ENCODE data around the gene TYW1B. TPM values are rescaled to one million over a fixed set of nuclear protein-coding genes. Genes with fewer than 3 reads are reported as not detected.
"Not testable (repeated sequence)": the region's sequence is repeated elsewhere in the genome, so short reads cannot be mapped to it uniquely, and the experiment has no call there.

The TYW1B gene
- total RNA-seq, 1 donor from 2014 or later = 2.0 TPM

- no peak overlapping the region for H2AFZ ChIP-seq (ENCODE audit: low read depth, low read length)
- H3K4me2 ChIP-seq (ENCODE audit: low read length) = no peak overlapping the region
- no peaks in the 10 kb centered on the region for H3K27me3 ChIP-seq (ENCODE audit: insufficient read depth, low read length)
- peaks cover 12% of the 10 kb centered on the region for H3K9me3 Mint-ChIP-seq (ENCODE audit: unreplicated experiment)
- no peak for FAIRE-seq
- H3K27me3 Mint-ChIP-seq (ENCODE audit: low read depth, unreplicated experiment) = no peaks in the 10 kb centered on the region
- H3K9ac ChIP-seq (ENCODE audit: low read length) = no peak overlapping the region
- H3K4me1 ChIP-seq (ENCODE audit: insufficient read depth, low read length) = no peaks in the 10 kb centered on the region
- no peaks in the 10 kb centered on the region for H3K79me2 ChIP-seq (ENCODE audit: insufficient read depth, low read length)
- H3K36me3 ChIP-seq (ENCODE audit: insufficient read depth, low read length) = no peaks in the 10 kb centered on the region
- H3K9me3 ChIP-seq (ENCODE audit: insufficient read depth, low read depth, low read length) = no peaks in the 10 kb centered on the region
- no peaks in the 10 kb centered on the region for H3K4me1 Mint-ChIP-seq (ENCODE audit: low read depth, unreplicated experiment)
- DNase-seq (ENCODE audit: low read depth) = no peak
- H3K4me3 Mint-ChIP-seq (ENCODE audit: unreplicated experiment) = no peak overlapping the region
- no peak overlapping the region for H3K27ac ChIP-seq (ENCODE audit: low read depth, low read length)
- H3K4me3 ChIP-seq (ENCODE audit: insufficient read depth, low read depth, low read length) = no peak overlapping the region
- peaks cover 12% of the 10 kb centered on the region for H3K36me3 Mint-ChIP-seq (ENCODE audit: low read depth, unreplicated experiment)
- no peaks in the 10 kb centered on the region for H4K20me1 ChIP-seq (ENCODE audit: insufficient read depth, low read length)
- TF ChIP-seq EZH2 (IDR thresholded peaks at IDR 0.05; ENCODE audit: insufficient read depth, low read length) = no peak
- no peak for TF ChIP-seq CTCF (IDR thresholded peaks at IDR 0.05; ENCODE audit: insufficient read depth, low read depth, low read length)
- no peak overlapping the region for H3K27ac Mint-ChIP-seq (ENCODE audit: unreplicated experiment)
These were observed 67.4 kb downstream of the TYW1B start for GRCh38 chr7:72760602-72761001.

DNA sequence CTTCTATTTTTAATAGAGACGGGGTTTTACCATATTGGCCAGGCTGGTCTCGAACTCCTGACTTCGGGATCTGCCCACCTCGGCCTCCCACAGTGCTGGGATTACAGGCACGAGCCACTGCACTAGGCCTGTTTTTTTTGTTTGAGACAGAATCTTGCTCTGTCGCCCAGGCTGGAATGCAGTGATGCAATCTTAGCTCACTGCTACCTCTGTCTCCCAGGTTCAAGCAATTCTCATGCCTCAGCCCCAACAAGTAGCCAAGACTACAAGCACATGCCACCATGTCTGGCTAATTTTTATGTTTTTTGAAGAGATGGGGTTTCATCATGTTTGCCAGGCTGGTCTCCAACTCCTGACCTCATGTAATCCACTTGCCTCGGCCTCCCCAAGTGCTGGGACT lies 73.7 kb downstream of the TYW1B start:
- Mint-ChIP-seq H3K9me3 (ENCODE audit: unreplicated experiment) (peaks cover 7% of the 10 kb centered on the region), H3K4me3 (ENCODE audit: unreplicated experiment) (no peak overlapping the region), H3K27ac (ENCODE audit: unreplicated experiment) (no peak overlapping the region), H3K36me3 (ENCODE audit: low read depth, unreplicated experiment) (peaks cover 13% of the 10 kb centered on the region), H3K27me3 (ENCODE audit: low read depth, unreplicated experiment) (no peaks in the 10 kb centered on the region), H3K4me1 (ENCODE audit: low read depth, unreplicated experiment) (peaks cover 7% of the 10 kb centered on the region)
- no peak overlapping the region for H2AFZ ChIP-seq (ENCODE audit: low read depth, low read length)
- no peak overlapping the region for H3K9ac ChIP-seq (ENCODE audit: low read length)
- peak; percentile 16 for DNase-seq (ENCODE audit: low read depth)
- TF ChIP-seq EZH2 (IDR thresholded peaks at IDR 0.05; ENCODE audit: insufficient read depth, low read length) = no peak
- TF ChIP-seq CTCF (IDR thresholded peaks at IDR 0.05; ENCODE audit: insufficient read depth, low read depth, low read length) = no peak
- no peak overlapping the region for H3K4me3 ChIP-seq (ENCODE audit: insufficient read depth, low read depth, low read length)
- no peaks in the 10 kb centered on the region for H3K9me3 ChIP-seq (ENCODE audit: insufficient read depth, low read depth, low read length)
- H3K27me3 ChIP-seq (ENCODE audit: insufficient read depth, low read length) = no peaks in the 10 kb centered on the region
- no peaks in the 10 kb centered on the region for H3K36me3 ChIP-seq (ENCODE audit: insufficient read depth, low read length)
- no peak for FAIRE-seq
- no peak overlapping the region for H3K27ac ChIP-seq (ENCODE audit: low read depth, low read length)
- H4K20me1 ChIP-seq (ENCODE audit: insufficient read depth, low read length) = no peaks in the 10 kb centered on the region
- H3K4me2 ChIP-seq (ENCODE audit: low read length) = no peak overlapping the region
- no peaks in the 10 kb centered on the region for H3K4me1 ChIP-seq (ENCODE audit: insufficient read depth, low read length)
- H3K79me2 ChIP-seq (ENCODE audit: insufficient read depth, low read length) = no peaks in the 10 kb centered on the region

DNA sequence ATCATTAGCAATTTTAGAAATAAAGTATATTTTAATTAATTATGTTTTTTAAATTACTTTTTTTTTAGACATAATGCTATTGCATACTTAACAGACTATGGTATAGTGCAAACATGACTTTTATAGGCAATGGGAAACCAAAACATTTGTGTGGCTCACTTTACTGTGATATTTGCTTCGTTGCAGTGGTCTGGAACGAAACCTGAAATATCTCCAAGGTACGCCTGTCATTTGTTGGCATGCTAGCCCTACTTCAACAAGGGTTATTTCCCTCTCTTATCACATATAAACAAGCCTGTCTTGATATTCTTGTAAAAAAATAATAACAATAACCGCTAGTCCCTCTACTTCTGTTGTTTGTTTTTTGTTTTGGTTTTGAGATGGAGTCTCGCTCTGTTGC lies 74.2 kb downstream of the TYW1B start:
- no peak overlapping the region for H3K27ac Mint-ChIP-seq (ENCODE audit: unreplicated experiment)
- H3K4me1 Mint-ChIP-seq (ENCODE audit: low read depth, unreplicated experiment) = peaks cover 7% of the 10 kb centered on the region
- Histone ChIP-seq H3K36me3 (ENCODE audit: insufficient read depth, low read length) (no peaks in the 10 kb centered on the region), H3K9ac (ENCODE audit: low read length) (no peak overlapping the region), H3K4me2 (ENCODE audit: low read length) (no peak overlapping the region), H4K20me1 (ENCODE audit: insufficient read depth, low read length) (no peaks in the 10 kb centered on the region), H3K4me1 (ENCODE audit: insufficient read depth, low read length) (no peaks in the 10 kb centered on the region), H3K27me3 (ENCODE audit: insufficient read depth, low read length) (no peaks in the 10 kb centered on the region), H3K9me3 (ENCODE audit: insufficient read depth, low read depth, low read length) (no peaks in the 10 kb centered on the region), H3K27ac (ENCODE audit: low read depth, low read length) (no peak overlapping the region), H3K79me2 (ENCODE audit: insufficient read depth, low read length) (no peaks in the 10 kb centered on the region), H2AFZ (ENCODE audit: low read depth, low read length) (no peak overlapping the region), H3K4me3 (ENCODE audit: insufficient read depth, low read depth, low read length) (no peak overlapping the region)
- TF ChIP-seq EZH2 (IDR thresholded peaks at IDR 0.05; ENCODE audit: insufficient read depth, low read length) (no peak), CTCF (IDR thresholded peaks at IDR 0.05; ENCODE audit: insufficient read depth, low read depth, low read length) (no peak)
- no peak for DNase-seq (ENCODE audit: low read depth)
- H3K4me3 Mint-ChIP-seq (ENCODE audit: unreplicated experiment) = no peak overlapping the region
- no peaks in the 10 kb centered on the region for H3K27me3 Mint-ChIP-seq (ENCODE audit: low read depth, unreplicated experiment)
- H3K9me3 Mint-ChIP-seq (ENCODE audit: unreplicated experiment) = peaks cover 5% of the 10 kb centered on the region
- peaks cover 13% of the 10 kb centered on the region for H3K36me3 Mint-ChIP-seq (ENCODE audit: low read depth, unreplicated experiment)
- no peak for FAIRE-seq

GRCh38 chr7:72753229-72753628 lies 74.8 kb downstream of the TYW1B start:
- DNase-seq (ENCODE audit: low read depth); H3K27me3 Mint-ChIP-seq (ENCODE audit: low read depth, unreplicated experiment); H3K4me2 ChIP-seq (ENCODE audit: low read length); H3K79me2 ChIP-seq (ENCODE audit: insufficient read depth, low read length); H3K4me3 Mint-ChIP-seq (ENCODE audit: unreplicated experiment); H3K27ac ChIP-seq (ENCODE audit: low read depth, low read length); H3K36me3 ChIP-seq (ENCODE audit: insufficient read depth, low read length); H3K27me3 ChIP-seq (ENCODE audit: insufficient read depth, low read length); H3K9me3 ChIP-seq (ENCODE audit: insufficient read depth, low read depth, low read length); H3K4me1 ChIP-seq (ENCODE audit: insufficient read depth, low read length); FAIRE-seq; H2AFZ ChIP-seq (ENCODE audit: low read depth, low read length); H4K20me1 ChIP-seq (ENCODE audit: insufficient read depth, low read length); H3K36me3 Mint-ChIP-seq (ENCODE audit: low read depth, unreplicated experiment); H3K9ac ChIP-seq (ENCODE audit: low read length); H3K4me1 Mint-ChIP-seq (ENCODE audit: low read depth, unreplicated experiment); H3K4me3 ChIP-seq (ENCODE audit: insufficient read depth, low read depth, low read length); H3K9me3 Mint-ChIP-seq (ENCODE audit: unreplicated experiment); H3K27ac Mint-ChIP-seq (ENCODE audit: unreplicated experiment): not testable (repeated sequence)

Data from astrocyte (in vitro differentiated cells and primary cell).